Stomach (tissue), 4 donors: Measurements from ENCODE around the gene DRD2.

ENCODE experiments used
- CTCF ChIP-seq, 7 experiments: fragments of 450-650 bp in 4 of 7; fragments of 200-600 bp in 3 of 7; sonication (generic) in 3 of 7; IDR thresholded peaks; one replicate each; pipeline ENCODE4 v1.5.1; 2016 to 2019; ENCODE audit warnings: antibody characterized with exemption in 7 of 7, control low read depth in 2 of 7, mild to moderate bottlenecking in 1 of 7
- POLR2A ChIP-seq, 4 donors: fragments of 450-650 bp; IDR thresholded peaks; one replicate each; pipeline ENCODE4 v1.6.1; 2016; ENCODE audit warnings: antibody characterized with exemption in 4 of 4, control low read depth in 2 of 4, mild to moderate bottlenecking in 1 of 4, moderate library complexity in 1 of 4
- POLR2AphosphoS5 ChIP-seq, 3 donors: sonication (generic); formaldehyde crosslinking; IDR thresholded peaks; one replicate each; pipeline ENCODE4 v1.6.1; 2016; ENCODE audit warnings: antibody characterized with exemption in 3 of 3

- no peak for TF ChIP-seq CTCF (IDR thresholded peaks at IDR 0.05)
- TF ChIP-seq POLR2AphosphoS5 (IDR thresholded peaks at IDR 0.05): no peak
- TF ChIP-seq POLR2A (IDR thresholded peaks at IDR 0.05): no peak
Measured at GRCh38 chr11:113467545-113467944, 7.7 kb downstream of the DRD2 start.
